IPS DF 19.7 (cell line): ENCODE data around the gene ABCB11.
"Not testable (repeated sequence)": the region's sequence is repeated elsewhere in the genome, so short reads cannot be mapped to it uniquely, and the experiment has no call there.

Source experiments
- DNase-seq: peaks from one replicate; pipeline ENCODE4 v3.0.0-alpha.2; 2013; ENCODE audit warnings: low read depth, low spot score

Gene ABCB11

GRCh38 chr2:169031202-169031601 lies at the start of gene ABCB11:
ABCB11 (minus strand) TSS chr2:169031324; CDS start chr2:169018125, 13,199 bp downstream.
- DNase-seq = no peak

DNA sequence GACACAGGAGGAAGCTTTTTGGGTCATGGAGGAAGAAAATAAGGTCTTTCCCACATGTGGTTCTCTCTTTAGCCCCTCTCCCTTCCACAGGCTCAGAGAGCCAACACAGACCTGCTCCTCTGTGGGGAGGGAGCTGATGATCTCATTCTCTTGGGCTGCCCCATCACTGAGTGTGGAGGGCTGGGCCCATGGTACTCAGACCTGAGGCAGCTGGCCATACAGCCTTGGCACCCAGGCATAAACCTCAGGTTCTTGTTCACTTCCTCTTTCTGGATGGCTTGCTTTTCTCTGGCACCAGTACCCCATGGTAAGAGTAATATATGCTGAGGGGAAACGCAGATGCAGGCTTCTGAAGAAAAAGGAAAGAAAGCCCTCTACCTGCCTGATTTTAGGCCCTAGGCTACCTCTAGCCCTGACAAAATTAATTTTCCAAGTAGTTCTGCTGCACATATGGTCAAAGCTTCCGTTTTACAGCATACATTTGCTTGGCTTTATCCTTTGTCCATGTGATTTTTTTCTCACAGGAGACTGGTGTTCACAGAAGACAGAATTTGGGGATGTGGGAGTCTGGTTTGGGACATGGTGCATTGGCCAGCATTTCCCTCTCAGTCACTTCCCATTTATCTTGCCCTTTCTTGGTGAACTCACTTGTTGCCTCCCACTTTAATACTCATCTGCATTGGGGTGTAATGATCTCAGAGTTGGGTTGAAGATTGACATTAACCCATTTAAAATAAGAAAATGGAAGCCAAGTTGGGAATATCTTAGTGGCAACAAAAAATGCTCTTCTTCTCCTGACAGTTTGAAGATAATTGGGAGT lies 49.3 kb upstream of the ABCB11 start:
- no peak for DNase-seq

DNA sequence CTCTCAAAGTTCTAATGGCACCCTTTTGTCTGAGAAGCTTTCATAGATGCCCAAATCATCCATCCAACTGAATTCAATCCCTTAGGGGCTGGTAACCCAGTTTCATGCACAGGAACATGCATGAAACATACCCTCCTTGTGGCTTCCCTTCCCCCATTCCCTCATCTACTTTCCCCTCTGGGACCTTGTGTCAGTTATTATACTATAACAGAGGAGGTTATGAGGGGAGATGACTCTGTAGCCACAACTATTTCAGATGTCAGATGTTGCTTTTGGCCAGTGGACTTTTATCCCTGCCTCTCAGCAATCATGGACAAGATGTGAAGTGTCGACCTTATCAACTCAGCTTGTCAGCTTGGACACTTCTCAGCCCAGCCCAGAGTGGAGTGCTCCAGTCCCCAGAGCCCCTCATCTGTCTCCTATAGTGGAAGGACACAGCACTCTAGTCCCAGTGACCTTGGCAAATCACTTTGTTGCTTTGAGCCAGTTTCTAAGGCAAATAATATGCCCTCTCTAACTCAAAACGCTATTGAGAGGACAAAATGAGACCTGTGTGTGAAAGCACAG lies 46.6 kb upstream of the ABCB11 start:
- no peak for DNase-seq

DNA sequence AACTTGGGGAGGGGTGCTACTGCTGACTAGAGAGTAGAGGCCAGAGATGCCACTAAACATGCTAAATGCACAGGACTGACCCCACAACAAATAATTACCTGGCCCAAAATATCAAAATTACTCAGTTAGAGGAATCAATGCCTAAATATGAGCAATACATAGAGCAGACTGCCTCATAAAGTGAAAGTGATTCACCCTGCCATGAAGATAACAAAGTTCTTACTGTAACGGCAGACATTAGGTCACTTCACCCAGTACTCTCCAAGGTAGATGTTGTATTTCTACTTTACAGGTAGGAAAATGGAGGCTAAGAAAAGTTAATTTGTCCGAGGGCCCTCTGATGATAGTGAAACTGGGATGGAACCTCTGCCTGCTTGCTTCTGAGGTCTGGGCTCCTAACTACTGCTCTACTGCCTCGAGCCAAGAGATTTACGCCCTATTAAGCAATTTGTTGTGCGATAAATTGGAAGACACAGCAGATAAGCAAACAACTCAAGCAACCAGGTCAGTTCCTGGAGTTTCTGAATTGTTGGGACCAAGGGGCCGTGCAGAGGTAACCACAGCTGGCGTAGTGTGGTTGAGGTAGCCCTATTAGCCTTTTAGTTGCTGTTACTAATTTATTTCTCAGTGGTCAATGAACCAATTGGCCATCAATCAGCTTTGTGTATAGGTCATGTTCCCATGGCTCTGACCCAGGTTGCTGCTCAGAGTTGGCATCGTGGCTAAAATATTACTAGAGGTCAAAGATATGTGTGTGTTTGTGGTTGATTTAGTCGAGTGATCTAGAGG lies 43.0 kb upstream of the ABCB11 start:
- DNase-seq = no peak

DNA sequence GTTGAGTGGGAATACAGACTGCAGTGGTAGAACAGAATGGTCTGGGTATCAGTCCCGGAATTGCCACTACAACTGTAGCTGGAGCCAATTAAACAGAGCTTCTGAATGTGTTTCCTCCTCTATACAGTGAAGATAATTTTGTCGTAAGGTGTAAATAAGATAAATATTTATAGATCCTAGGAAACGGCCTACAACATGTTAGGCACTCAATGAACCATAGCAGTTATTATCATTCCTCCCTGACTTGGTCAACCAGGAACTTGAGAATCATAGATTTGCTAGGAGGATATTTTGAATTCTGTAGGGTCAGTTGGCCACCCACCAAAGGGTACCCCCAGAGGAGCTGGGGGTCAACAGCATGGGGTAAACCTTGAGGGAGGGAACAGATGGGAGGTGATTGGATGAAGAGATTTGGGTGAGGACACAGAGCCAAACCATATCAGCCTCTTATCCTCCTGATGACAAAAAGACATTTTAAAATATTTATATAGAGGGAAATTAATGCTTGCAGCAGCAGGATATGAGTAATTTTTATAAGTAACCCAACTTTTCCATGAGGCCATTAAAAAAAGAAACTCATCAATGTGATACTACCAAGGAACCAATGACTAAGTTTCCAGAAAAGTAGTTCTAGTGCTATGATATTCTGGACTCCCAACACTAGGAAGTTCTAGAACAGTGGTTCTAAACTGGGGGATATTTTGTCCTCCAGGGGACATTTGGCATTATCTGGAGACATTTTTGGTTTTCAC lies 42.3 kb upstream of the ABCB11 start:
- DNase-seq = no peak

DNA sequence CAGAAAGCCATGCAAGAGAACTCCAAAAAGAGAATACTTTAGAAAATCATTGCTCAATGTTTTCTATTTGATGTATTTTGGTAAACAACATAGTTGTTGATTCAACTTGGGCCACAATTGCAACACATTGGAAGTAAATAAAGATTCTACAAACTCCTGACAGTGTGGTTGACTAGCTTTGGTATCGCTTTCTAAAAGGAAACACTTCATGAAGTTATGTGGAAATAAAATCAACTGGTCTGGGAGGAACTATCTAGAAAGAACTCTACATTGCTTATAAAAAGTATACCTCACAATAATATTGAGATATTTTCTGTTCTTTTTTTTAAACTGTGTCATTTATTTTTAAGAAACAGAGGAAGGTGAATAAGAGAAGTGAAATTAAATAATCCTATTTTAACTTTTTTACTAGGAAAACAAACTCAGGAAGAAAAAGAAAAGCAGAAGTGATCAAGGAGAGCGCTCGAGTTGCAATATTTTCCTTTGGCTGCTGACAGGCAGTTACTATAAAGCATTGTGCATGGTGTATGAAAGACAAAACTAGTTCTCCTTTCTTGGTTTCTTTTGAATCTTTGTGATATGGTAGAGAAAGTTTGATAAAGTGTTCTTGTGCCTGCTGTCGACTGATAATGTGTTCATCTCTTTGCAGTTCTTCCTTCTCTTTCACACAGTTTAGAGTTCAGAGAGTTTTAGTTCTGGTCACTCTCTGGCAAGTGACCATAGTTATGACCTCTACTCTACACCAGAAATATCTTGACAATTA lies 41.2 kb upstream of the ABCB11 start:
- no peak for DNase-seq

DNA sequence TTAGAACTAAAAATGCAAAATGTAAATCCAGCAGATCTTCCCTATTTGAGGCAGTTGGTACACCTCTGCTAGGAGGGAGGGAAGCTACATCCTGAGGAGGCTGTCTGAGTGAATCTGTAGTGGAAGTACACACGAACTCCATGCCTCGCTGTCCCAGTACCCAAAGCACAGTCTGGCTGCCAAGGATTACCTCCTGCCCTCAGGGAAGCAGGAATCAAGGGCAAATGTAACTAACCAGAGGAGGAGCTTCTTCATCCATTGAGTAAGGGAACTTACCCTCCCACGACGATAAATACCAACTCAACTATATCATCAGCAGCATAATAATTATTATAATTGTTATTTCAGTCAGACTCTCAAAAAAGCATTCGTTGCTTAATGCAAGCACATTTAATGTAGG lies 40.3 kb upstream of the ABCB11 start:
- no peak for DNase-seq

DNA sequence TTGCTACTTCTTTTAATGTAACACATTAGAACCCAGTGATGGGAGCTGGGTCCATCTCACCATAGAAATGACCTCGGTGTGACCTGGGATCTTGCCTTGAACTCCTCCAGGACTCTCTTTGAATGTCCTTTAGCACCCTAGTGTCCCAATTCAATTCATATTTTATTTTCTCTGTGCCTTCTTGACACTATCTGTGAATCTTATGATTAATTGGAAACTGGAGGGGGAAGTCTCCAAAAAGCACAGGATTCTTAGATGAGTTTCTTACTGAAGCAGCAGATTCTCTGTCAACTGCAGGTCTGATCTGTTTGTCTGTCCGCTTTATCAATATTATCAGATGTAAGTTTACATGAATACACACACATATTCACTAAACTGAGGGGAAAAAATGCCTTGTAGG lies 38.7 kb upstream of the ABCB11 start:
- DNase-seq = no peak

GRCh38 chr2:169069341-169069740 lies 38.2 kb upstream of the ABCB11 start, which contains the start of gene DHRS9:
DHRS9 (plus strand) TSS chr2:169069563; CDS start chr2:169081582, 12,019 bp downstream.
- no peak for DNase-seq

DNA sequence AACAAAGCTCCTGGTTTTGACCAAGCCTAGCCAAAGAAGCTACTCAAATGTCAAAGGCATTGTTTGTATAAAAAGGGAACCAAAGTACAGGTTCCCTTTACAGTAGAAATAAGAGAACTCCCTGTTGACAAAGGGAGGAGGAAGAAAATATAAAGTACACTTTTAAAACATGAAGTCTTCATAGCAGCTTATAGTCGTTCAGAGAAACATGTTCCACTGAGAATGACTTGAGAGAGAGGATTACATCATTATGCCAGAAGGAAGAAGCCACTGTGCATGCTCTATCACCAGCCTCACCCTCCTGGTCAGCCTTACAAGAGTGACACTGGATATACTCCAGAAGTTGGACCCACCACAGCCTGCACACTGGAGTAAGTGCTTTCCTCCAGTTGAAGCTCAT lies 35.8 kb upstream of the ABCB11 start:
- DNase-seq = no peak

GRCh38 chr2:169065864-169066517 lies 34.9 kb upstream of the ABCB11 start:
- no peak for DNase-seq

GRCh38 chr2:169065422-169065821 lies 34.3 kb upstream of the ABCB11 start:
- DNase-seq = no peak

GRCh38 chr2:169064199-169064598 lies 33.1 kb upstream of the ABCB11 start:
- not testable (repeated sequence) for DNase-seq

DNA sequence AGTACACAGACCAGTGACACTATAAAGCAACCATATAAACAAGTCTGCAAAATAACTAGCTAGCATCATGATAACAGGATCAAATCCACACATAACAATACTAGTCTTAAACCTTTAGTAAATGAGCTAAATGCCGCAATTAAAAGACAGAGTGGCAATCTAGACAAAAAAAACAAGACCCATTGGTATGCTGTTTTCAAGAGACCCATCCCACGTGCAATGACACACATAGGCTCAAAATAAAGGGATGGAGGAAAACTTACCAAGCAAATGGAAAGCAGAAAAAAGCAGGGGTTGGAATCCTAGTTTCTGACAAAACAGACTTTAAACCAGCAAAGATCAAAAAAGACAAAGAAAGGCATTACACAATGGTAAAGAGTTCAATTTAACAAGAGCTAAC lies 23.5 kb upstream of the ABCB11 start:
- not testable (repeated sequence) for DNase-seq

DNA sequence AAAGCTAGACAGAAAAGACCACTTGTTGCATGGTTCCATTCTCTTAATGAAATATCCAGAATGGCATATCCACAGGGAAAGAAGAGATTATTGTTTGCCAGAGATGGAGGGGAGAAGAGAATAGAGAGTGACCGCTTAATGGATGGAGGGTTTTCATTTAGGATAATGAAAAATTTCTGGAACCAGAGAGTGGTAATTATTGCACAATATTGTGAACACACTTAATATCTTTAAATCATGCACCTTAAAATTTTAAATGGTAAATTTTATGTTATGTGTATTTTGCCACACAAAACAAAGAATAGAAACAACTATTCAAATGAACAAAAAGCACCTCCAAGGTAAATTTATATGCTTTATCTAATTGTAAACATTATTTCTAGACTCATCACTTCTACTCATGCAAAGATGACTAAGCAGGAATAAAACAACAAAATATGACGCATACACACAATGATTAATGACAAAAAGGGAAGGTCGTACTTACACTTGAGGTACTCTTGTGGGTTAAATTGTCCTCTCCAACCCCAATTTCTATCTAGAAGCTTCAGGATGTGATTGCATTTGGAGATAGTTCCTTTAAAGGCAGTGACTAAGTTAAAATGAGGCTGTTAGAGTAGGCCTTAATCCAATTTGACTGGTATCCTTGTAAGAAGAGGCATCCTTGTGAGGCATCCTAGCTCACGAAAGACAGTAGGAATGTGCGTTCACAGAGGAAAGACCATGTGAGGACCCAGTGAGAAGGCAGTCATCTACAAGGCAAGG lies 19.5 kb upstream of the ABCB11 start:
- no peak for DNase-seq

- no peak for DNase-seq
Measured at GRCh38 chr2:169049142-169049541, 18.0 kb upstream of the ABCB11 start.

- DNase-seq = no peak
Measured at GRCh38 chr2:169047256-169048250, 16.4 kb upstream of the ABCB11 start.

DNA sequence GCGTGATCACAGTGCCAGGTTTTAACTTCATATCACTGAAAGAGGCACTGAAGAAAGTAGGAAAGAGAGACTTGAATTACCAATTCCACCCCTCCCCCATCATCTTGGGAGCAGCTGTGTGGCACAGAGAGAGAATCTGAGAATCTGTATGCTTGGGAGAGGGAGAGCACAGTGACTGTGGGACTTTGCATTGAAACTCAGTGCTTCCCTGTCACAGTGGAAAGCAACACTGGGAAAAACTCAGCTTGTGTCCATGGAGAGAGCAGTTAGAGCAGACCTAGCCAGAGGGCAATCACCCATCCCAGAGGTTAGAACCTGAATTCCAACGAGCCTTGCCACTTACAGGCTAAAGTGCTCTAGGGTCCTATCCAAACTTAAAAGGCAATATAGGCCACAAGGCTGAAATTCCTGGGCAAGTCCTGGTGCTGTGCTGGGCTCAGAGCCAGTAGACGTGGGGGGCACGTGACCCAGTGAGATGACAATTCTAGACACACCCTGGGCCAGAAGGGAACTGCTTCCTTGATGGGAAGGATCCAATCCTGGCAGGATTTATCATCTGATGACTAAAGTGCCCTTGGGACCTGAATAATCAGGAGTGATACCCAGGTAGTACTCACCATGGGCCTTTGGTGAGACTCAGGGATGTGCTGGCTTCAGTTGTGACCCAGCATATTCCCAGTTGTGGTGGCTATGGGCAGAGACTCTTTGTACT lies 15.5 kb upstream of the ABCB11 start:
- no peak for DNase-seq
